PC-9 (cell line): ENCODE results near the gene SORBS2. TPM values are rescaled to one million over a fixed set of nuclear protein-coding genes. Genes with fewer than 3 reads are reported as not detected.

Source experiments
- BruUV-seq: library from RNA; stranded (reverse); fragments of 400-500 nt; replicated peaks from 2 replicates; lab custom pipeline; 2021; lab: Mats Ljungman, UMichigan
- CTCF ChIA-PET: fragments of 300-600 bp; sonication (Branson Sonifier 250); formaldehyde crosslinking; loops from one replicate; lab custom pipeline; 2022; ENCODE audit warnings: antibody characterized with exemption; lab: Charles Lee
- POLR2A ChIA-PET: fragments of 300-600 bp; sonication (Branson Sonifier 250); formaldehyde crosslinking; loops from one replicate; lab custom pipeline; 2022; ENCODE audit warnings: antibody characterized with exemption; ENCODE audit not compliant: unreplicated experiment; lab: Charles Lee
- DNase-seq, 2 experiments: peaks; one replicate each; pipeline versions ENCODE4 v3.0.0 to v3.0.0-alpha.2; 2015 to 2022; ENCODE audit warnings: mixed read lengths in 1 of 2
- H2AFZ ChIP-seq: fragments of 200-600 bp; sonication (generic); 2 replicates; pipeline ENCODE4 v1.8.1; 2017; ENCODE audit warnings: antibody characterized with exemption
- H3F3A ChIP-seq: fragments of 200-600 bp; sonication (generic); 2 replicates; pipeline ENCODE4 v1.8.1; 2017; ENCODE audit warnings: antibody characterized with exemption, mild to moderate bottlenecking, low read depth; ENCODE audit not compliant: insufficient read depth
- H3K27ac ChIP-seq: fragments of 200-600 bp; sonication (generic); 2 replicates; pipeline ENCODE4 v1.6.1; 2016; ENCODE audit warnings: mixed run types
- H3K27me3 ChIP-seq: fragments of 200-600 bp; sonication (generic); 2 replicates; pipeline ENCODE4 v1.6.1; 2016; ENCODE audit warnings: low read depth, mixed run types; ENCODE audit not compliant: insufficient read depth
- H3K36me3 ChIP-seq: fragments of 200-600 bp; sonication (generic); 2 replicates; pipeline ENCODE4 v1.6.1; 2016; ENCODE audit warnings: low read depth, mixed run types
- H3K4me1 ChIP-seq: fragments of 200-600 bp; sonication (generic); replicated peaks from 2 replicates; pipeline ENCODE4 v1.6.1; 2016; ENCODE audit warnings: mixed run types; ENCODE audit not compliant: insufficient read depth
- H3K4me2 ChIP-seq: fragments of 200-600 bp; sonication (generic); 2 replicates; pipeline ENCODE4 v1.6.1; 2017; ENCODE audit warnings: mixed run types
- H3K4me3 ChIP-seq: fragments of 200-600 bp; sonication (generic); 2 replicates; pipeline ENCODE4 v1.6.1; 2016; ENCODE audit warnings: mixed run types
- H3K79me2 ChIP-seq: fragments of 200-600 bp; sonication (generic); 2 replicates; pipeline ENCODE4 v1.6.1; 2017; ENCODE audit warnings: low read depth, mixed run types
- H3K9me2 ChIP-seq: fragments of 200-600 bp; sonication (generic); 2 replicates; pipeline ENCODE4 v1.8.1; 2017; ENCODE audit warnings: mild to moderate bottlenecking; ENCODE audit not compliant: insufficient read depth
- H3K9me3 ChIP-seq: fragments of 200-600 bp; sonication (generic); 2 replicates; pipeline ENCODE4 v1.8.1; 2016; ENCODE audit warnings: low read depth; ENCODE audit not compliant: insufficient read depth
- H4K20me1 ChIP-seq: fragments of 200-600 bp; sonication (generic); 2 replicates; pipeline ENCODE4 v1.8.1; 2017; ENCODE audit not compliant: insufficient read depth
- EZH2 ChIP-seq: fragments of 200-600 bp; sonication (generic); IDR thresholded peaks from 2 replicates; pipeline ENCODE4 v1.8.0; 2017; ENCODE audit warnings: antibody characterized with exemption, low read depth
- intact Hi-C: fragments of 100-400 bp; cut with micrococcal nuclease; formaldehyde crosslinking; loops from one replicate; pipeline ENCODE4 v1.10.0; 2022; ENCODE audit not compliant: unreplicated experiment
- total RNA-seq: library from RNA; stranded (reverse); gene quantifications from 2 replicates; pipeline ENCODE4 v1.2.3, GENCODE V29; 2021
- TF ChIP-seq, protein P1 (sequence below): fragments of 200-600 bp; sonication (generic); conservative IDR thresholded peaks from 2 replicates; pipeline ENCODE4 v1.6.1; 2017; ENCODE audit warnings: mixed run types, antibody characterized with exemption, mild to moderate bottlenecking, moderate library complexity

Gene SORBS2
- total RNA-seq, 1 experiment from 2014 or later: 16.4 TPM

DNA sequence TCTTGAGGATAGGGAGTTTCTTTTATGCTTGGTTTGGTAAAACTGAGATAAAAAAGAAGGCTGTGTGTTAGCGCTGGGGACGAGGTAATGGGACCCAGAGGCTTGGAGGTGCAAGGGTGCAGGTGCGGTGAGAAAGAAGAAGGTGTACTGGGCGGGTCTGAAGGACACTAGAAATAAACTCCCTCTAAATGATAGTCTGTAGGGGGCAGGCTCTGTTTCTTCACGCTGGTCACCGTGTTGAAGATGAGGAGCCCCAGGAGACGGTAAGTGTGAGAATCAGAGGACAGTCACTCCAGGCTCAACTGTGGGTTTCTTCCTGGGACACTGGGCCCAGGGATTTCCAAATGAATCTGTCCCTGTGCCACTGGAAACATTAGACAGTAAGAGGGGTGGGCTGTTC, 131.4 kb downstream of the SORBS2 start:
- no peak overlapping the region for H2AFZ ChIP-seq
- no peaks in the 10 kb centered on the region for H3K9me3 ChIP-seq
- no peaks in the 10 kb centered on the region for H4K20me1 ChIP-seq
- H3K27me3 ChIP-seq: no peaks in the 10 kb centered on the region
- H3F3A ChIP-seq: no peaks in the 10 kb centered on the region
- no peaks in the 10 kb centered on the region for H3K4me1 ChIP-seq
- TF ChIP-seq, protein P1, sequence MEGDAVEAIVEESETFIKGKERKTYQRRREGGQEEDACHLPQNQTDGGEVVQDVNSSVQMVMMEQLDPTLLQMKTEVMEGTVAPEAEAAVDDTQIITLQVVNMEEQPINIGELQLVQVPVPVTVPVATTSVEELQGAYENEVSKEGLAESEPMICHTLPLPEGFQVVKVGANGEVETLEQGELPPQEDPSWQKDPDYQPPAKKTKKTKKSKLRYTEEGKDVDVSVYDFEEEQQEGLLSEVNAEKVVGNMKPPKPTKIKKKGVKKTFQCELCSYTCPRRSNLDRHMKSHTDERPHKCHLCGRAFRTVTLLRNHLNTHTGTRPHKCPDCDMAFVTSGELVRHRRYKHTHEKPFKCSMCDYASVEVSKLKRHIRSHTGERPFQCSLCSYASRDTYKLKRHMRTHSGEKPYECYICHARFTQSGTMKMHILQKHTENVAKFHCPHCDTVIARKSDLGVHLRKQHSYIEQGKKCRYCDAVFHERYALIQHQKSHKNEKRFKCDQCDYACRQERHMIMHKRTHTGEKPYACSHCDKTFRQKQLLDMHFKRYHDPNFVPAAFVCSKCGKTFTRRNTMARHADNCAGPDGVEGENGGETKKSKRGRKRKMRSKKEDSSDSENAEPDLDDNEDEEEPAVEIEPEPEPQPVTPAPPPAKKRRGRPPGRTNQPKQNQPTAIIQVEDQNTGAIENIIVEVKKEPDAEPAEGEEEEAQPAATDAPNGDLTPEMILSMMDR: no peak
- no peak for TF ChIP-seq EZH2
- BruUV-seq: no TSS peak
- intact Hi-C loops: no loop called here
- H3K79me2 ChIP-seq: no peaks in the 10 kb centered on the region
- ChIA-PET CTCF (no interaction called here), POLR2A (no interaction called here)
- H3K36me3 ChIP-seq: no peaks in the 10 kb centered on the region
- DNase-seq: no peak
- H3K9me2 ChIP-seq: no peaks in the 10 kb centered on the region
- H3K4me3 ChIP-seq: no peak overlapping the region
- no peak overlapping the region for H3K4me2 ChIP-seq
- no peak overlapping the region for H3K27ac ChIP-seq

DNA sequence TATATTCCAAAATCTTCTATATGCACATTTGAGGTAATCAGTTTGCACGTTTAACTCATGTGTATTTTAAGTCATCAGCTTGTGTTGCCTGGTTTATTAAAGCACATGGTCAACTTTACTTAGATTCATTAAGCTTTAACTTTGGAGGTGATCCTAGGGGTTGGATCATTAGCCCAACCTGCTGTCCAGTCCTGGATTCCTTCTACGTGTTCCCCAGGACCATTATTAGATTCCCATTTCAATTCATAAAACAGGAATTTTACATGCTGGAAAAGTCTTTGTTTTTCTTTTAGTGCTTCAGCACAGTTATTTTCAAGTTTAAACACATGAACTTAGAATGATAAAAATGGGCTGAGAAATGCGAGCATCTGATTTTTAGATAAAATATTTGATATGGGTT, 132.5 kb downstream of the SORBS2 start:
- CTCF ChIA-PET: no interaction called here
- Histone ChIP-seq H3K36me3 (no peaks in the 10 kb centered on the region), H3K4me1 (no peaks in the 10 kb centered on the region), H2AFZ (no peak overlapping the region), H3K9me2 (no peaks in the 10 kb centered on the region), H3K79me2 (no peaks in the 10 kb centered on the region), H3K27ac (no peak overlapping the region), H3K9me3 (no peaks in the 10 kb centered on the region), H3K27me3 (no peaks in the 10 kb centered on the region), H3K4me2 (no peak overlapping the region), H3K4me3 (no peak overlapping the region), H4K20me1 (no peaks in the 10 kb centered on the region), H3F3A (no peaks in the 10 kb centered on the region)
- intact Hi-C loops: no loop called here
- no peak for TF ChIP-seq EZH2
- TF ChIP-seq, protein P1: no peak
- no TSS peak for BruUV-seq
- no peak for DNase-seq
- POLR2A ChIA-PET: no interaction called here

DNA sequence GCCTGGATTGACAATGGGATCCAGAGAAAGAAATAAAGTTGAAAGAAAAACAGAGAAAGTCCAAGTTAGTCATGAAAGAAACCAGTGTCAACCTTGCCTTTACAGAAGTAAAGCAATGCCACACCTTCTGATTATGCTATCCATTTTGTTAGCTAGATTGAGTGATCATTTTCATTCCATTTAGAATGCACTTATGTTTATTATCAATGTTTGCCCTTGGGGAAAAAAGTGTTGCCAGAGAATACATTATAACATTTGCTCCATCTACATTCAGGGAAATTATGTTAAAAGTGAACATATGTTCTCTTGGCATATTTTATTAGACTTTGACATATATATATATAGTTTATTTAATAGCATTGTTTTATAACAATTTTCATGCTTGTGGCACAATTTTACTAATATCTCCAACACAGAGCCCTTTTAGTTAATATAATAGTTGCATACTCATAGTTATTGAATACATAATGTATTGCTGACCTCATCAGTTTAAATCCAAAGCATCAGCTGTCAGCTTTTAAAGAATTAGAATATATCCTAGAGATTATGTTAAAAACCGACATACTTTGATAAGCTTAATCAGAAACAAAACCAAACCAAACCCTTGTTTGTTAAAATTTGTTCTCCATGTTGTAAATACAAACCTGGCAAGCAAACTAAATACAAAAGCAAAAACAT, 134.2 kb downstream of the SORBS2 start:
- no peaks in the 10 kb centered on the region for H3K27me3 ChIP-seq
- ChIA-PET POLR2A (no interaction called here), CTCF (no interaction called here)
- no peaks in the 10 kb centered on the region for H4K20me1 ChIP-seq
- no peaks in the 10 kb centered on the region for H3K36me3 ChIP-seq
- H2AFZ ChIP-seq: no peak overlapping the region
- intact Hi-C loops: no loop called here
- no peaks in the 10 kb centered on the region for H3K79me2 ChIP-seq
- DNase-seq: no peak
- no peaks in the 10 kb centered on the region for H3K4me1 ChIP-seq
- H3K27ac ChIP-seq: no peak overlapping the region
- no peak overlapping the region for H3K4me3 ChIP-seq
- BruUV-seq: no TSS peak
- H3K9me2 ChIP-seq: no peaks in the 10 kb centered on the region
- H3K4me2 ChIP-seq: no peak overlapping the region
- no peaks in the 10 kb centered on the region for H3F3A ChIP-seq
- TF ChIP-seq, protein P1: no peak
- TF ChIP-seq EZH2: no peak
- H3K9me3 ChIP-seq: no peaks in the 10 kb centered on the region
